Measurements from ENCODE around the gene ERFL.

The ERFL gene

GRCh38 chr19:41920882-41921576 is 7.2 kb downstream of the ERFL start:
- no peak for TF ChIP-seq CTCF (IDR thresholded peaks at IDR 0.05)
- Histone ChIP-seq H3K36me3 (no peaks in the 10 kb centered on the region), H3K27ac (no peak overlapping the region), H3K9me3 (no peaks in the 10 kb centered on the region), H3K4me1 (ENCODE audit: control insufficient read depth in 1 of 2, insufficient read depth in 1 of 2, low read depth in 1 of 2, low read length in 1 of 2) (no peaks in the 10 kb centered on the region), H3K27me3 (peaks cover 100% of the 10 kb centered on the region), H3K4me3 (ENCODE audit: low read depth in 1 of 2, low read length in 1 of 2) (no peak overlapping the region)

- Histone ChIP-seq H3K4me3 (ENCODE audit: low read depth in 1 of 2, low read length in 1 of 2) (no peak overlapping the region), H3K36me3 (no peaks in the 10 kb centered on the region), H3K4me1 (ENCODE audit: control insufficient read depth in 1 of 2, insufficient read depth in 1 of 2, low read depth in 1 of 2, low read length in 1 of 2) (no peaks in the 10 kb centered on the region), H3K27me3 (peaks cover 100% of the 10 kb centered on the region), H3K9me3 (no peaks in the 10 kb centered on the region), H3K27ac (no peak overlapping the region)
- TF ChIP-seq CTCF (IDR thresholded peaks at IDR 0.05) = no peak
Observed at GRCh38 chr19:41919948-41920712, 8.1 kb downstream of the ERFL start.

- H3K9me3 ChIP-seq = no peaks in the 10 kb centered on the region
- no peaks in the 10 kb centered on the region for H3K36me3 ChIP-seq
- TF ChIP-seq CTCF (IDR thresholded peaks at IDR 0.05) = no peak
- no peak overlapping the region for H3K4me3 ChIP-seq (ENCODE audit: low read depth in 1 of 2, low read length in 1 of 2)
- no peaks in the 10 kb centered on the region for H3K4me1 ChIP-seq (ENCODE audit: control insufficient read depth in 1 of 2, insufficient read depth in 1 of 2, low read depth in 1 of 2, low read length in 1 of 2)
- H3K27me3 ChIP-seq = peaks cover 100% of the 10 kb centered on the region
- H3K27ac ChIP-seq = no peak overlapping the region
Observed at GRCh38 chr19:41918653-41919244, 9.5 kb downstream of the ERFL start.

- Histone ChIP-seq H3K9me3 (no peaks in the 10 kb centered on the region), H3K4me3 (ENCODE audit: low read depth in 1 of 2, low read length in 1 of 2) (no peak overlapping the region), H3K27me3 (peaks cover 100% of the 10 kb centered on the region), H3K4me1 (ENCODE audit: control insufficient read depth in 1 of 2, insufficient read depth in 1 of 2, low read depth in 1 of 2, low read length in 1 of 2) (no peaks in the 10 kb centered on the region), H3K36me3 (no peaks in the 10 kb centered on the region), H3K27ac (no peak overlapping the region)
- no peak for TF ChIP-seq CTCF (IDR thresholded peaks at IDR 0.05)
Observed at GRCh38 chr19:41918095-41918494, 10.2 kb downstream of the ERFL start.

DNA sequence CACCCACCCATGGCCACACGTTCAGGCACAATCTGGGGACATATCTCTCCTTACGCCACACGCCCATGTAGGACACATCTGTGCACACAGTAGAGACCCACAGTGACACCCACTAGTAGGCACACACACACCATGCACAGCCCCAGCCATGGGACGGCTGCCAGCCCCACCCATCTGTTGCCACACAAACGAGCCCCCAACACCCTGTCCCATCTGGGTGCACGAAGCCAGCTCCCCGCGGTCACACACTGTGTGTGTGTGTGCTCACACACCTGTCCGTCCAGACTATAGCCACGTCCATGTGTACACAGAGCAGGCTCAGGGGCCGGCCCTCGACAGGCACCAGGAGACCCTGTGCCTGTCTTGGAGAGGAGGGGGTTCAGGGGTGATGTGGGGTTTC is 10.6 kb downstream of the ERFL start:
- Histone ChIP-seq H3K27me3 (peaks cover 100% of the 10 kb centered on the region), H3K4me3 (ENCODE audit: low read depth in 1 of 2, low read length in 1 of 2) (no peak overlapping the region)

More for the DNA sequence above, 10.6 kb downstream of the ERFL start:
- Histone ChIP-seq H3K4me1 (ENCODE audit: control insufficient read depth in 1 of 2, insufficient read depth in 1 of 2, low read depth in 1 of 2, low read length in 1 of 2) (no peaks in the 10 kb centered on the region), H3K36me3 (no peaks in the 10 kb centered on the region), H3K9me3 (no peaks in the 10 kb centered on the region), H3K27ac (no peak overlapping the region)
- no peak for TF ChIP-seq CTCF (IDR thresholded peaks at IDR 0.05)

All from neutrophil (primary cell).